ENCODE results near the gene TBC1D22A. TPM values are rescaled to one million over a fixed set of nuclear protein-coding genes. Genes with fewer than 3 reads are reported as not detected.

The TBC1D22A gene
- polyA plus RNA-seq, 1 experiment = 24.2 TPM

GRCh38 chr22:46968848-46969247 lies 206.4 kb downstream of the TBC1D22A start:
- Histone ChIP-seq H3K27me3 (ENCODE audit: control insufficient read depth, insufficient read depth, low read length) (no peaks in the 10 kb centered on the region), H3K4me3 (ENCODE audit: low read depth, low read length) (no peak overlapping the region), H3K36me3 (ENCODE audit: control insufficient read depth, insufficient read depth, low read length) (no peaks in the 10 kb centered on the region)
- ChIA-PET CTCF (no interaction called here), POLR2A (no interaction called here)
- no peak for TF ChIP-seq CTCF (IDR thresholded peaks at IDR 0.05; ENCODE audit: insufficient read depth, low read depth, low read length)
- DNase-seq (ENCODE audit: low read depth) = no peak

GRCh38 chr22:46969491-46969890 lies 207.0 kb downstream of the TBC1D22A start:
- H3K27me3 ChIP-seq (ENCODE audit: control insufficient read depth, insufficient read depth, low read length) = no peaks in the 10 kb centered on the region
- no peak overlapping the region for H3K4me3 ChIP-seq (ENCODE audit: low read depth, low read length)
- H3K36me3 ChIP-seq (ENCODE audit: control insufficient read depth, insufficient read depth, low read length) = peaks cover 2% of the 10 kb centered on the region
- TF ChIP-seq CTCF (IDR thresholded peaks at IDR 0.05; ENCODE audit: insufficient read depth, low read depth, low read length) = no peak
- ChIA-PET POLR2A (no interaction called here), CTCF (no interaction called here)
- no peak for DNase-seq (ENCODE audit: low read depth)

- no peak for DNase-seq (ENCODE audit: low read depth)
- H3K4me3 ChIP-seq (ENCODE audit: low read depth, low read length) = no peak overlapping the region
- no peaks in the 10 kb centered on the region for H3K27me3 ChIP-seq (ENCODE audit: control insufficient read depth, insufficient read depth, low read length)
- POLR2A ChIA-PET = no interaction called here
- CTCF ChIA-PET = no interaction called here
- H3K36me3 ChIP-seq (ENCODE audit: control insufficient read depth, insufficient read depth, low read length) = peaks cover 5% of the 10 kb centered on the region
- no peak for TF ChIP-seq CTCF (IDR thresholded peaks at IDR 0.05; ENCODE audit: insufficient read depth, low read depth, low read length)
Measured at GRCh38 chr22:46969961-46970360, 207.5 kb downstream of the TBC1D22A start.

- Histone ChIP-seq H3K4me3 (ENCODE audit: low read depth, low read length) (no peak overlapping the region), H3K27me3 (ENCODE audit: control insufficient read depth, insufficient read depth, low read length) (no peaks in the 10 kb centered on the region), H3K36me3 (ENCODE audit: control insufficient read depth, insufficient read depth, low read length) (peaks cover 6% of the 10 kb centered on the region)
- DNase-seq (ENCODE audit: low read depth) = no peak
- no peak for TF ChIP-seq CTCF (IDR thresholded peaks at IDR 0.05; ENCODE audit: insufficient read depth, low read depth, low read length)
- POLR2A ChIA-PET = no interaction called here
- CTCF ChIA-PET = no interaction called here
Measured at GRCh38 chr22:46970411-46971098, 208.1 kb downstream of the TBC1D22A start.

GRCh38 chr22:46971099-46971763 lies 208.8 kb downstream of the TBC1D22A start:
- Histone ChIP-seq H3K27me3 (ENCODE audit: control insufficient read depth, insufficient read depth, low read length) (no peaks in the 10 kb centered on the region), H3K4me3 (ENCODE audit: low read depth, low read length) (no peak overlapping the region), H3K36me3 (ENCODE audit: control insufficient read depth, insufficient read depth, low read length) (peaks cover 6% of the 10 kb centered on the region)
- TF ChIP-seq CTCF (IDR thresholded peaks at IDR 0.05; ENCODE audit: insufficient read depth, low read depth, low read length) = no peak
- POLR2A ChIA-PET = no interaction called here
- no peak for DNase-seq (ENCODE audit: low read depth)
- CTCF ChIA-PET = no interaction called here
